Activated T-helper 2 cell treated with anti-CD3 and anti-CD28 coated beads, Interferon-gamma antibody, Interleukin-2, Interleukin-4, amounts not matched to agents 10 μg/mL and 5 μg/mL and 100 μg/mL, durations not matched to agents 14 hours and 24 hours and 36 hours (primary cell): ENCODE data around the gene PLB1. TPM values are rescaled to one million over a fixed set of nuclear protein-coding genes. Genes with fewer than 3 reads are reported as not detected.

Experiments used
- DNase-seq: peaks from one replicate; pipeline ENCODE4 v3.0.0; 2021; ENCODE audit warnings: low spot score
- H3K27ac Mint-ChIP-seq: one replicate; pipeline ENCODE4 v1.8.0; 2021; ENCODE audit warnings: mixed read lengths
- H3K27me3 Mint-ChIP-seq: one replicate; pipeline ENCODE4 v1.8.0; 2021; ENCODE audit warnings: low read depth, mixed read lengths
- H3K36me3 Mint-ChIP-seq: one replicate; pipeline ENCODE4 v1.8.0; 2021; ENCODE audit warnings: low read depth, mixed read lengths
- H3K4me1 Mint-ChIP-seq: one replicate; pipeline ENCODE4 v1.8.0; 2021; ENCODE audit warnings: low read depth, mixed read lengths
- H3K4me3 Mint-ChIP-seq: one replicate; pipeline ENCODE4 v1.8.0; 2021; ENCODE audit warnings: low read depth, mild to moderate bottlenecking, moderate library complexity, mixed read lengths
- H3K9me3 Mint-ChIP-seq: one replicate; pipeline ENCODE4 v1.8.0; 2021; ENCODE audit warnings: mixed read lengths
- intact Hi-C: fragments of 100-400 bp; cut with micrococcal nuclease; formaldehyde crosslinking; loops from one replicate; pipeline ENCODE4 v1.15.1; 2023
- total RNA-seq: library from RNA; stranded (reverse); gene quantifications from 2 replicates; pipeline ENCODE4 v1.2.3, GENCODE V29; 2022

PLB1 gene
- total RNA-seq, 1 donor from 2014 or later, result 1.8 TPM

- DNase-seq, result no peak
- H3K27ac Mint-ChIP-seq, result no peak overlapping the region
- H3K9me3 Mint-ChIP-seq, result no peaks in the 10 kb centered on the region
- H3K27me3 Mint-ChIP-seq, result no peaks in the 10 kb centered on the region
- peaks cover 13% of the 10 kb centered on the region for H3K4me1 Mint-ChIP-seq
- intact Hi-C loops, result no loop called here
- H3K36me3 Mint-ChIP-seq, result no peaks in the 10 kb centered on the region
- H3K4me3 Mint-ChIP-seq, result no peak overlapping the region
Observed at GRCh38 chr2:28631514-28632206, 135.8 kb downstream of the PLB1 start.

GRCh38 chr2:28632791-28633190 lies 136.9 kb downstream of the PLB1 start:
- intact Hi-C loops, result no loop called here
- Mint-ChIP-seq H3K4me1 (peaks cover 2% of the 10 kb centered on the region), H3K27ac (no peak overlapping the region), H3K27me3 (no peaks in the 10 kb centered on the region), H3K9me3 (no peaks in the 10 kb centered on the region), H3K4me3 (no peak overlapping the region), H3K36me3 (no peaks in the 10 kb centered on the region)
- no peak for DNase-seq

GRCh38 chr2:28633204-28633603 lies 137.3 kb downstream of the PLB1 start:
- Mint-ChIP-seq H3K27me3 (no peaks in the 10 kb centered on the region), H3K36me3 (no peaks in the 10 kb centered on the region)
- intact Hi-C loops, result no loop called here

GRCh38 chr2:28633746-28634145 lies 137.9 kb downstream of the PLB1 start:
- H3K27ac Mint-ChIP-seq, result no peak overlapping the region
- DNase-seq, result no peak
- H3K4me1 Mint-ChIP-seq, result peaks cover 7% of the 10 kb centered on the region
- H3K36me3 Mint-ChIP-seq, result no peaks in the 10 kb centered on the region
- H3K4me3 Mint-ChIP-seq, result no peak overlapping the region
- H3K9me3 Mint-ChIP-seq, result no peaks in the 10 kb centered on the region
- no peaks in the 10 kb centered on the region for H3K27me3 Mint-ChIP-seq
- intact Hi-C loops, result no loop called here

More at GRCh38 chr2:28633204-28633603, 137.3 kb downstream of the PLB1 start:
- Mint-ChIP-seq H3K9me3 (no peaks in the 10 kb centered on the region), H3K27ac (no peak overlapping the region), H3K4me3 (no peak overlapping the region), H3K4me1 (peaks cover 4% of the 10 kb centered on the region)
- DNase-seq, result no peak

GRCh38 chr2:28635191-28635611 lies 139.3 kb downstream of the PLB1 start:
- Mint-ChIP-seq H3K4me1 (peaks cover 17% of the 10 kb centered on the region), H3K4me3 (no peak overlapping the region), H3K36me3 (no peaks in the 10 kb centered on the region), H3K27ac (no peak overlapping the region), H3K27me3 (no peaks in the 10 kb centered on the region), H3K9me3 (no peaks in the 10 kb centered on the region)
- intact Hi-C loops, result no loop called here
- DNase-seq, result no peak

GRCh38 chr2:28636491-28636890 lies 140.6 kb downstream of the PLB1 start:
- H3K27me3 Mint-ChIP-seq, result no peaks in the 10 kb centered on the region
- H3K27ac Mint-ChIP-seq, result no peak overlapping the region
- H3K4me1 Mint-ChIP-seq, result peaks cover 17% of the 10 kb centered on the region
- intact Hi-C loops, result no loop called here
- no peak for DNase-seq
- H3K9me3 Mint-ChIP-seq, result no peaks in the 10 kb centered on the region
- no peak overlapping the region for H3K4me3 Mint-ChIP-seq
- H3K36me3 Mint-ChIP-seq, result no peaks in the 10 kb centered on the region

GRCh38 chr2:28637066-28638047 lies 141.5 kb downstream of the PLB1 start:
- no peak for DNase-seq
- no peak overlapping the region for H3K27ac Mint-ChIP-seq
- H3K4me1 Mint-ChIP-seq, result peaks cover 17% of the 10 kb centered on the region
- no peak overlapping the region for H3K4me3 Mint-ChIP-seq
- intact Hi-C loops, result no loop called here
- H3K36me3 Mint-ChIP-seq, result no peaks in the 10 kb centered on the region
- no peaks in the 10 kb centered on the region for H3K27me3 Mint-ChIP-seq
- H3K9me3 Mint-ChIP-seq, result no peaks in the 10 kb centered on the region

- DNase-seq, result no peak
- Mint-ChIP-seq H3K27ac (no peak overlapping the region), H3K36me3 (no peaks in the 10 kb centered on the region), H3K9me3 (no peaks in the 10 kb centered on the region), H3K4me3 (no peak overlapping the region), H3K4me1 (peaks cover 17% of the 10 kb centered on the region), H3K27me3 (no peaks in the 10 kb centered on the region)
- intact Hi-C loops, result no loop called here
Observed at GRCh38 chr2:28638102-28638501, 142.2 kb downstream of the PLB1 start.

GRCh38 chr2:28639092-28639691 lies 143.3 kb downstream of the PLB1 start:
- H3K4me3 Mint-ChIP-seq, result no peak overlapping the region
- H3K9me3 Mint-ChIP-seq, result no peaks in the 10 kb centered on the region
- DNase-seq, result no peak
- H3K36me3 Mint-ChIP-seq, result no peaks in the 10 kb centered on the region
- no peak overlapping the region for H3K27ac Mint-ChIP-seq
- intact Hi-C loops, result no loop called here
- H3K27me3 Mint-ChIP-seq, result no peaks in the 10 kb centered on the region
- H3K4me1 Mint-ChIP-seq, result peaks cover 17% of the 10 kb centered on the region

GRCh38 chr2:28639836-28640235 lies 144.0 kb downstream of the PLB1 start:
- H3K4me1 Mint-ChIP-seq, result peaks cover 17% of the 10 kb centered on the region
- no peaks in the 10 kb centered on the region for H3K9me3 Mint-ChIP-seq
- intact Hi-C loops, result no loop called here
- H3K4me3 Mint-ChIP-seq, result no peak overlapping the region
- H3K27ac Mint-ChIP-seq, result peak overlapping the region; percentile 21
- H3K27me3 Mint-ChIP-seq, result no peaks in the 10 kb centered on the region
- DNase-seq, result no peak
- H3K36me3 Mint-ChIP-seq, result no peaks in the 10 kb centered on the region

GRCh38 chr2:28640260-28640907 lies 144.5 kb downstream of the PLB1 start:
- no peaks in the 10 kb centered on the region for H3K27me3 Mint-ChIP-seq

GRCh38 chr2:28640908-28641300 lies 145.0 kb downstream of the PLB1 start:
- Mint-ChIP-seq H3K36me3 (no peaks in the 10 kb centered on the region), H3K9me3 (no peaks in the 10 kb centered on the region), H3K4me3 (no peak overlapping the region), H3K27me3 (no peaks in the 10 kb centered on the region), H3K27ac (no peak overlapping the region), H3K4me1 (peaks cover 17% of the 10 kb centered on the region)
- intact Hi-C loops, result no loop called here
- no peak for DNase-seq

More at GRCh38 chr2:28640260-28640907, 144.5 kb downstream of the PLB1 start:
- Mint-ChIP-seq H3K27ac (peak overlapping the region; percentile 21), H3K9me3 (no peaks in the 10 kb centered on the region), H3K36me3 (no peaks in the 10 kb centered on the region), H3K4me3 (no peak overlapping the region), H3K4me1 (peaks cover 17% of the 10 kb centered on the region)
- no peak for DNase-seq
- intact Hi-C loops, result no loop called here
